Stimulated activated CD4-positive, alpha-beta T cell treated with anti-CD3 and anti-CD28 coated beads, Interleukin-4, amount 100 ng/mL, for 48 hours (primary cell): ENCODE results near the gene XIAP.
"Not testable (repeated sequence)": the region's sequence is repeated elsewhere in the genome, so short reads cannot be mapped to it uniquely, and the experiment has no call there.

ENCODE experiments used
- DNase-seq, 2 donors: peaks; one replicate each; pipeline ENCODE4 v3.0.0-alpha.2; 2020; ENCODE audit warnings: low read depth in 2 of 2

Gene XIAP

GRCh38 chrX:123876177-123876576 lies 16.3 kb downstream of the XIAP start:
- DNase-seq, result no peak

- DNase-seq, result no peak
These were observed 17.0 kb downstream of the XIAP start for GRCh38 chrX:123876844-123877243.

GRCh38 chrX:123878252-123878721 lies 18.4 kb downstream of the XIAP start:
- no peak for DNase-seq

- no peak for DNase-seq
These were observed 21.5 kb downstream of the XIAP start for GRCh38 chrX:123881330-123881729.

- DNase-seq, result no peak
These were observed 22.5 kb downstream of the XIAP start for GRCh38 chrX:123882391-123882790.

- DNase-seq, result peak in 1 of 2 donors; percentile 16
These were observed 25.1 kb downstream of the XIAP start for GRCh38 chrX:123884809-123885408.

- DNase-seq, result no peak
These were observed 39.8 kb downstream of the XIAP start for GRCh38 chrX:123899701-123900100.

- not testable (repeated sequence) for DNase-seq
These were observed 43.4 kb downstream of the XIAP start for GRCh38 chrX:123903261-123903660.

GRCh38 chrX:123905332-123905731 lies 45.5 kb downstream of the XIAP start:
- no peak for DNase-seq

GRCh38 chrX:123906557-123907316 lies 46.9 kb downstream of the XIAP start:
- no peak for DNase-seq

- no peak for DNase-seq
These were observed 49.7 kb downstream of the XIAP start for GRCh38 chrX:123909523-123909922.

- no peak for DNase-seq
These were observed 57.2 kb downstream of the XIAP start for GRCh38 chrX:123917069-123917468.

GRCh38 chrX:123918106-123918721 lies 58.4 kb downstream of the XIAP start:
- DNase-seq, result no peak

GRCh38 chrX:123920105-123920785 lies 60.4 kb downstream of the XIAP start:
- no peak for DNase-seq

- DNase-seq, result no peak
These were observed 63.4 kb downstream of the XIAP start for GRCh38 chrX:123923211-123923610.

GRCh38 chrX:123924186-123924585 lies 64.3 kb downstream of the XIAP start:
- no peak for DNase-seq

- no peak for DNase-seq
These were observed 68.0 kb downstream of the XIAP start for GRCh38 chrX:123927845-123928244.

GRCh38 chrX:123932055-123932454 lies 72.2 kb downstream of the XIAP start:
- DNase-seq, result not testable (repeated sequence)

- DNase-seq, result no peak
These were observed 83.2 kb downstream of the XIAP start for GRCh38 chrX:123943074-123943473.

GRCh38 chrX:123943488-123943887 lies 83.6 kb downstream of the XIAP start:
- DNase-seq, result no peak

GRCh38 chrX:123949846-123950245 lies 90.0 kb downstream of the XIAP start:
- no peak for DNase-seq
